Activated CD8-positive, alpha-beta T cell treated with anti-CD3 and anti-CD28 coated beads for 36 hours (primary cell): ENCODE data around the gene ZNF286A. TPM values are rescaled to one million over a fixed set of nuclear protein-coding genes. Genes with fewer than 3 reads are reported as not detected.
A peak's percentile ranks its signal among the peaks of the same experiment; 100 is the strongest.
"Not testable (repeated sequence)": the region's sequence is repeated elsewhere in the genome, so short reads cannot be mapped to it uniquely, and the experiment has no call there.

Source experiments
- ATAC-seq: fragments of 200-7000 bp; cut with Tn5 transposase; one replicate; pipeline ENCODE4 v1.10.0; 2021; ENCODE audit warnings: mild to moderate bottlenecking, moderate library complexity
- CTCF ChIA-PET: fragments of 350-600 bp; sonication (Branson Sonifier 250); formaldehyde crosslinking; loops from one replicate; lab custom pipeline; 2021; ENCODE audit warnings: antibody characterized with exemption; lab: Charles Lee
- POLR2A ChIA-PET: fragments of 350-600 bp; sonication (Branson Sonifier 250); formaldehyde crosslinking; loops from one replicate; lab custom pipeline; 2021; ENCODE audit warnings: antibody characterized with exemption; lab: Charles Lee
- DNase-seq: peaks from one replicate; pipeline ENCODE4 v3.0.0-alpha.2; 2020
- H3K27ac Mint-ChIP-seq: one replicate; pipeline ENCODE4 v1.8.0; 2021; ENCODE audit warnings: mild to moderate bottlenecking, mixed read lengths
- H3K27me3 Mint-ChIP-seq: one replicate; pipeline ENCODE4 v1.8.0; 2021; ENCODE audit warnings: mixed read lengths
- H3K36me3 Mint-ChIP-seq: one replicate; pipeline ENCODE4 v1.8.0; 2021; ENCODE audit warnings: low read depth, mixed read lengths
- H3K4me1 Mint-ChIP-seq: one replicate; pipeline ENCODE4 v1.8.0; 2021; ENCODE audit warnings: low read depth, mixed read lengths
- H3K4me3 Mint-ChIP-seq: one replicate; pipeline ENCODE4 v1.8.0; 2021; ENCODE audit warnings: mild to moderate bottlenecking, moderate library complexity, mixed read lengths
- H3K9me3 Mint-ChIP-seq: one replicate; pipeline ENCODE4 v1.8.0; 2021; ENCODE audit warnings: mixed read lengths
- intact Hi-C: fragments of 100-400 bp; cut with micrococcal nuclease; formaldehyde crosslinking; loops from one replicate; pipeline ENCODE4 v1.10.0; 2022
- total RNA-seq, 2 experiments: library from RNA; stranded (reverse); gene quantifications; one replicate each; pipeline ENCODE4 v1.2.3, GENCODE V29; 2021

The ZNF286A gene
- total RNA-seq, 2 experiments from 2014 or later = 39.8 to 44.7 TPM

DNA sequence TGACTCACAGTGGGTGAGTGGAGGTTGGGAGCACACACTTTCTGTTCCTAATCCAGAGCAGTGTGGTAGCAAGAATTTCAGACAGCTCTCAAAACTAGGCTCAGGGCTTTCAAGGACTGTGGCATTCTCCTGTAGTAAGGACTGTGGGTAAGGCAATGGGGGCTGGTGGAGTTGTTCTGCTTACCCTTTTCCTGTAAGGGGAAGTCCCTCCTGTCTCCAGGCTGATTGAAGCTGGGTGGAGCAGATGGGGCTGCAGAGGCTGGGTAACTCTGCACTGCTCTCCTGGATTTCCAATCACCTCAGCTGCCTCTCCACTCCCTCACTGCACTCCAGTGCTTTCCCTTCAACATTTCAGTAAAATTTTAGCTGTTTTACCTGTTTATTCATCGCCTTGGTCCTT lies 12.1 kb upstream of the ZNF286A start:
- H3K36me3 Mint-ChIP-seq, POLR2A ChIA-PET: not testable (repeated sequence)

DNA sequence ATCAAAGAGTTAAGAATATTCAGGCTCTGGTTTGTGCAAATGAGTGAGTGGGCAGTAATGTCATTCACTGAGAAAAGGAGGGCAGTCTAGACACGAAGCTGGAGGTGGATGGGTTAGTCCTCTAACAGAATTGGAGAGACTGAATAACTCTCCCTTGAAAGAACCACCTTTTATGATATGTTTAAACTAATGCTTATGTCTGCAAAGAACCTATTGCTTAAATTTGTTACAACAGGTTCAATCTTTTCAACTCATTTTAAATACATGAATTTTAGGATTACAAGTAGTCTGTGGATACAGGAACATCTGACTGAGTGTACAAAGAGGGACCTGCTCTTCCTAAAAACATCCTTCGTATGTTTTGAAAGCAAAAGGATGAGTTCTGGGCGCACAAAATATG lies 585 bp upstream of the ZNF286A start:
- intact Hi-C loops, ATAC-seq, H3K4me1 Mint-ChIP-seq, H3K9me3 Mint-ChIP-seq, DNase-seq, POLR2A ChIA-PET, CTCF ChIA-PET, H3K27me3 Mint-ChIP-seq: not testable (repeated sequence)
- peak overlapping the region; percentile 79 for H3K4me3 Mint-ChIP-seq
- peaks cover 24% of the 10 kb centered on the region for H3K36me3 Mint-ChIP-seq
- H3K27ac Mint-ChIP-seq = peak overlapping the region; percentile 78

More for the DNA sequence above, 12.1 kb upstream of the ZNF286A start:
- intact Hi-C loops, H3K4me3 Mint-ChIP-seq, CTCF ChIA-PET, DNase-seq, H3K27me3 Mint-ChIP-seq, ATAC-seq, H3K9me3 Mint-ChIP-seq, H3K27ac Mint-ChIP-seq: not testable (repeated sequence)
- H3K4me1 Mint-ChIP-seq = peaks cover 15% of the 10 kb centered on the region

DNA sequence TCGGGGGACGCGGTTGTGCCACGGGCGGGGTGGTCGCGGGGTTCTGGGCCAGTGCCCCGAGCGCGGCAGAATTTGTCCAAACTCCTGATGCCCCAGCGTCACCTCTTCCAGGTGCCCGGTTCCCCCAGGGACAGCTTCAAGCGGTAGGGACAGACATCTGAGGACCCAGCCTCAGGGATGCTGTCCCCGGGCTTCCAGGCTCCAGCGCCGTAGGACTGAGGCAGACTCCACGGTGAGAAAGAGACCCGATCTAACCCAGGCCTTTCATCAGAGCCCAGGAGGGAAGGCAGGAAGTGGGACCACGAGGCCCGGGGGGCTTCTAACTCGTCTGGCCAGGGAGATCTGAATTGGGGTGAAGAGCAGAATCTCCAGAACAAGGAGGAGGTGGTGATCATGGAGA lies 385 bp downstream of the ZNF286A start:
- POLR2A ChIA-PET, H3K9me3 Mint-ChIP-seq, DNase-seq, H3K4me1 Mint-ChIP-seq, CTCF ChIA-PET, H3K27me3 Mint-ChIP-seq, intact Hi-C loops: not testable (repeated sequence)
- Mint-ChIP-seq H3K36me3 (peaks cover 29% of the 10 kb centered on the region), H3K4me3 (peak overlapping the region; percentile 79), H3K27ac (peak overlapping the region; percentile 77)
- ATAC-seq = peak; percentile 3

DNA sequence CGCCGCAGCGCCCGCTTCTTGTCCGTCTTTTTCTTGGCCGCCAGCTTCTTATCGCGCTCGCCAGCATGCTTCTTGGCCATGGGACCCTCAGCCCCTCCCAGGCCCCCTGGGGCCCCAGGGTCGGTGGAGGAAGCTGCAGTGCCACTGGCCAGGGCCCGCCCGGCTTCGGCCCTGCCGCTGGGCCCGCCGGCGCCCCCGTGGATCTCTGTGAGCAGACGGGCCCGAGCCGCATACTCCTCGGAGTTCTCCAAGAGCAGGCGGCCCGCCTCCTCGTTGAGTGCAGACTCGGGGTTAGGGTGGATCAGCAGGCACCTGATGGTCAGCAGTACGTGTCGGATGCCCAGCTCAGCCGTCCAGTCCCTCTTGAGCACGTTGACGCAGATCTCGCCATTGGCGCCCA lies 4.7 kb downstream of the ZNF286A start:
- CTCF ChIA-PET, H3K27ac Mint-ChIP-seq, POLR2A ChIA-PET, H3K4me3 Mint-ChIP-seq, H3K27me3 Mint-ChIP-seq, ATAC-seq, intact Hi-C loops, H3K4me1 Mint-ChIP-seq, DNase-seq: not testable (repeated sequence)
- H3K36me3 Mint-ChIP-seq = peaks cover 66% of the 10 kb centered on the region
- peaks cover 12% of the 10 kb centered on the region for H3K9me3 Mint-ChIP-seq

- intact Hi-C loops, H3K4me3 Mint-ChIP-seq, H3K27ac Mint-ChIP-seq, H3K27me3 Mint-ChIP-seq, CTCF ChIA-PET, DNase-seq, H3K4me1 Mint-ChIP-seq, ATAC-seq, POLR2A ChIA-PET: not testable (repeated sequence)
- H3K36me3 Mint-ChIP-seq = peaks cover 71% of the 10 kb centered on the region
- peaks cover 13% of the 10 kb centered on the region for H3K9me3 Mint-ChIP-seq
Measured at GRCh38 chr17:15704813-15705212, 5.3 kb downstream of the ZNF286A start.

DNA sequence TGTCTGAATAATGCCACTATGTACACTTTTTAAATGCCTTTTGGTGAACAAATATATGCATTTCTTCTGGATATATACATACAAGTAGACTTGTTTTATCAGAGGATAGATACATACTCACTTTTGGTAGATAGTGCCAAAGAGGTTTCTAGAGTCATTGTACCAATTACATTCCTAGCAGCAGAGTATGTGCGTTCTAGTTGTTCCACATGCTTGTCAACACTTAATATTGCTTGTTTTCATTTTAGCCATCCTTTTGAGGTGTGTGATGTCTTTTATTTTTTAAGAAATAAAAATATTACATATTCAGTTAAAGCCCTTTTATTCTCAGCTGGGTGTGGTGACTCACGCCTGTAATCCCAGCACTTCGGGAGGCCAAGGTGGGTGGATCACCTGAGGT lies 9.3 kb downstream of the ZNF286A start:
- DNase-seq = not testable (repeated sequence)

GRCh38 chr17:15716601-15717563 lies 17.3 kb downstream of the ZNF286A start:
- Mint-ChIP-seq H3K36me3 (peaks cover 58% of the 10 kb centered on the region), H3K9me3 (peaks cover 27% of the 10 kb centered on the region)
- CTCF ChIA-PET, H3K27me3 Mint-ChIP-seq, POLR2A ChIA-PET, H3K27ac Mint-ChIP-seq, ATAC-seq, H3K4me3 Mint-ChIP-seq, H3K4me1 Mint-ChIP-seq, DNase-seq, intact Hi-C loops: not testable (repeated sequence)

More for the DNA sequence above, 9.3 kb downstream of the ZNF286A start:
- POLR2A ChIA-PET, ATAC-seq, intact Hi-C loops, CTCF ChIA-PET, H3K4me3 Mint-ChIP-seq, H3K4me1 Mint-ChIP-seq, H3K27ac Mint-ChIP-seq, H3K27me3 Mint-ChIP-seq: not testable (repeated sequence)
- Mint-ChIP-seq H3K36me3 (peaks cover 73% of the 10 kb centered on the region), H3K9me3 (peaks cover 14% of the 10 kb centered on the region)

DNA sequence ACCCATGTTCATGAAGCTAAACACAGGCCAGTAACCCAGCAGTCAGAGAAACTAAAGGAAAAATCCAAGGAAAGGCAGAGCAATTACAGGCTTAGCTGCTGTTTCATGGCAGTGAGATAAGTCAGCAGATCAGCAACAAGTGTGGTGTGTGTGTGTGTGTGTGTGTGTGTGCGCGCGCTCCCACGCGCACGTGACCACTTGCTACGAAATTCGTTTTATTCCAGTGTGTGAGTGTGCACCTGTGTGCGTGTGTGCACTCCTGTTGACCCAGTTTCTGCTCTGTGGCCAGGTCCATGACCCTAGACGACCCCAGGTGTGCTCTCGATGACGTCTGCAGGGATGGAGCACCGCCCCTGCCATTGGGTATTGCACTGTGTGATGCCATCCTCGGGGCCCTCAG lies 31.0 kb downstream of the ZNF286A start:
- H3K4me3 Mint-ChIP-seq, ATAC-seq, H3K4me1 Mint-ChIP-seq, POLR2A ChIA-PET, DNase-seq, H3K27me3 Mint-ChIP-seq, H3K9me3 Mint-ChIP-seq, H3K27ac Mint-ChIP-seq, H3K36me3 Mint-ChIP-seq, CTCF ChIA-PET, intact Hi-C loops: not testable (repeated sequence)

DNA sequence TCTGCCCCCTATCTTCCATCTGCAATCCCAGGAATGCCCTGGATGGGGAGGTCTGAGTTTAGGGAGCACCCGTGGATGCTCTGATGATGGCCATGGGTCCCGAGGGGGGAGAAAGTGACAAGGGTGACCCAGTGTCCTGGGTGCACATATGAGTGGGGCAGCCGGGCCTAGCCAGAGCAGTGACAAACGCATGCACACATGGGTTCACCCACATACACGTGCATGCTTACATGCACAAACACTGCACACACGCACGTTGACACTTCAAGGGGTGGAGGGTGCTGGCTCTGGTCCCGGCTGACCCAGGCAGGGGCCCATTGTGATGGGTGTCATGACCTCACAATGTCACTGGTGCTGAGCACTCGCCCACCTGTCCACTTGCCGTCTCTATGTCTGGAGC lies 32.3 kb downstream of the ZNF286A start, which contains the start of gene TBC1D26:
TSS of gene TBC1D26 (plus strand) at position 384 of the 400 bp plus-strand sequence. CDS start 3,066 bp downstream, outside the sequence.
- ATAC-seq, intact Hi-C loops, DNase-seq, CTCF ChIA-PET, H3K27ac Mint-ChIP-seq, H3K36me3 Mint-ChIP-seq, H3K9me3 Mint-ChIP-seq, H3K4me3 Mint-ChIP-seq, POLR2A ChIA-PET, H3K4me1 Mint-ChIP-seq, H3K27me3 Mint-ChIP-seq: not testable (repeated sequence)

GRCh38 chr17:15733174-15733789 lies 33.7 kb downstream of the ZNF286A start:
- ATAC-seq, intact Hi-C loops, H3K36me3 Mint-ChIP-seq, H3K27ac Mint-ChIP-seq, H3K27me3 Mint-ChIP-seq, POLR2A ChIA-PET, H3K9me3 Mint-ChIP-seq, H3K4me1 Mint-ChIP-seq, DNase-seq, H3K4me3 Mint-ChIP-seq, CTCF ChIA-PET: not testable (repeated sequence)

DNA sequence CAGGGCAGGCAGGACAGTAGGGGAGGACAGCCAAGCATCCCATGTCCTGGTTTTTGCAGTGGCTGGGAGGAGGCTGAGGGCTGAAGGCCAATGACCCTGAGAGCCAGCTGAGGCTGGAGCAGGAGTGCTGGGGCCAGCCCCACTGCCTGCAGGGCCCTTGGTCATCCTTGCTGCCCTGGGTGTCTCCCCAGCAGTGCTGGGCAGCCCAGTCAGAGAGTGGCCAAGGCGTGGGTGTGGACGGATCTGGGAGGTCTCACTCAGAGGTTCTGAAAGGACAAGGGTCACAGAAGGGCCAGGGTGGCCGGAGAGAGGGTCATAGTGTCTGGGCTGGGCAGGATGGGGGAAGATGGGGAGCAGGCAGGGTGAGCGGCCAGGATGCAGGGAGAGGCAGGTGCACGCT lies 37.0 kb downstream of the ZNF286A start:
- H3K27ac Mint-ChIP-seq, intact Hi-C loops, ATAC-seq, H3K27me3 Mint-ChIP-seq, H3K9me3 Mint-ChIP-seq, H3K36me3 Mint-ChIP-seq, POLR2A ChIA-PET, CTCF ChIA-PET, DNase-seq, H3K4me1 Mint-ChIP-seq, H3K4me3 Mint-ChIP-seq: not testable (repeated sequence)
